NCI-H748 (cell line): ENCODE measurements around the gene SAXO2.
"Not testable (repeated sequence)": the region's sequence is repeated elsewhere in the genome, so short reads cannot be mapped to it uniquely, and the experiment has no call there.

ENCODE experiments used
- DNase-seq: peaks from one replicate; lab custom pipeline; 2025; ENCODE audit not compliant: unreplicated experiment; lab: John Stamatoyannopoulos, UW

Gene SAXO2

DNA sequence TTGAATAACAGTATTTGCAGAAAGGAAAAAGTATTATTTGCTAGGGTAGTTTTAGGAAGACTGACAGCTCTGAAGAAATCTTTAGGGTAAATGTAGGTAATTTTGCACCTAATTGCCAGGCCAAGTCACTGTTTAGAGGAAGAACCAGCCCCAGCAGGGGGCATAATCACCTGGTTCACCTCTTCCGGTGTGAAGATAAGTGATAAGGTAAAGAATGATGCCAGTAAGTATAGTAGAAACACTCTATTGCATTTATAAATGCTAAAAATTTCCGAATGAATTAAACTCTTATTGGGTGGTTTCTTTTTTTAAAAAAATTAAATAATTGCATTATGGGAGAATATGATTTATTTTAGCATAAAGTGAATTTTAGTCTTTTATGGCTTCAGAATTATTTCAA, 21.8 kb downstream of the SAXO2 start:
- not testable (repeated sequence) for DNase-seq

DNA sequence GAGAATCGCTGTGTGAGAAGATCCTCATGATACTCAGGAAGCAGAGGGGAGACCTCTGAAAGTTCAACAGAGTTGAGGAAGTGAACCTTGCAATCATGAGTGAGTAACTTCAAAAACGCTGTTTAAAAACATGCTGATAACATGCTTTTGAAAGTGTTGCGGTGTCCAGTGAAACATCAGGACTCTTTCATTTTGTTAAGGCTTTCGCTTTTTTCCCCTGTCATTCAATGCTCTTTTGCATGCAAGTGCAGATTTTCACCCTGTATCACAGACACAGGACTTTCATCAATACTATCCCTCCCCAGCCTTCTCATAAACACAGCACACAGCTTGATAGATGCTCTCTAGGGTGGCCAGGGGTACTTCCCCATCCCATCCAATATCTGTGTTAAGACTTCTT, 23.9 kb downstream of the SAXO2 start:
- DNase-seq: not testable (repeated sequence)

DNA sequence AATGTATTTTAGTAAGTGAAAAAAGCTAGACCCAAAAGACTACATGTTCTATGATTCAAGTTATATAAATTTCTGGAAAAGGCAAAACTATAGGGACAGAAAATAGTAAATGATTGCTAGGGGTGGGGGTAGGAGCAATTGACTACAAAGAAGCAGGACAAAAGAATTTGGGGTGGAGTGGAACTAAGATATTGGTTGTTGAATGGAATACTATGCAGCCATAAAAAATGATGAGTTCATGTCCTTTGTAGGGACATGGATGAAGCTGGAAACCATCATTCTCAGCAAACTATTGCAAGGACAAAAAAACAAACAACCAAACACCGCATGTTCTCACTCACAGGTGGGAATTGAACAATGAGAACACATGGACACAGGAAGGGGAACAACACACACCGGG, 25.6 kb downstream of the SAXO2 start:
- DNase-seq: not testable (repeated sequence)

DNA sequence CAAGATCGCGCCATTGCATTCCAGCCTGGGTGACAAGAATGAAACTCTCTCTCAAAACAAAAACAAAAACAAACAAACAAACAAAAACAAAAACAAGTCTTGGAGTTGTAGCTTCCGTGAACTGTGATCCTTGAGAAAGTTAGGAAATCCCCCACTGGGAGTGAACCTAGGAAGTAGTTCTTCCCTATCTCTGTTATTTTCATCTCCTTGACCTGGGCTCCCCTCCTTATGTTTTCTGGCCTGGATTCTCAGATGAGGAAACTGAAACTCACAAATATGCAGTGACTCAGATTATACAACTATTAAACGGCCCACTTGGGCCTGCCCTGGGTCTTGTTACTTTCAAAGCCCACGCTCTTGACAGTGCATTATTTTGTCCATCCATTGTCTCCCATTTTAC, 29.7 kb downstream of the SAXO2 start:
- no peak for DNase-seq

DNA sequence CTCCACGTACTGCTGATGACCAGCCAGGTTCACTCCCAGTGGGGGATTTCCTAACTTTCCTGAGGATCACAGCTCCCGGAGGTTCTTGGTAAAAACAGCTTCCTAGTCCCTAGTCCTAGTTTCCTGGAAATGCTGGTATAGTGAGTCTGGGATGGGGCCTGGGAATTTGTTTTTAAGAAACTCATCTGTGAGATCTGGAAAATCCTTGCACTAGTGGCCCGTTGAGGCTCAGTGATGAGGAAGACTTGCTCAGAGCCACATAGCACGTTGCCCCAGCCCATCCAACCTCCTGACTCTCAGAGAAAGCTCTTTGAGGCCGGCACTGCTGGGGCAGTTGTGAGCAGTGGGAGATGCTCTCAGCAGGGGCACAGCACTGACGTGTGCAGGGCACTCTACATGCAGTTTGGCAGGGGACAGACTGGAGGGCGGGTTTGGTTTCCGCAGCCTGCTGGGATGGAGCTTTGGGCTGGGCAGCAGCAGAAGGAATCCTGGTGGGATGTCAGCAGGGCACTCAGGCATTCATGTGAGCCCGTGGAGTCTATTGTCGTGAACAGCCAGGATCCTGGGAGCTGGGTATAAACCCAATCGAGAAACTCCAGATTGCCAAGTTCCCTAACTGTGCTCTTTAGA, 31.6 kb downstream of the SAXO2 start:
- DNase-seq: no peak

DNA sequence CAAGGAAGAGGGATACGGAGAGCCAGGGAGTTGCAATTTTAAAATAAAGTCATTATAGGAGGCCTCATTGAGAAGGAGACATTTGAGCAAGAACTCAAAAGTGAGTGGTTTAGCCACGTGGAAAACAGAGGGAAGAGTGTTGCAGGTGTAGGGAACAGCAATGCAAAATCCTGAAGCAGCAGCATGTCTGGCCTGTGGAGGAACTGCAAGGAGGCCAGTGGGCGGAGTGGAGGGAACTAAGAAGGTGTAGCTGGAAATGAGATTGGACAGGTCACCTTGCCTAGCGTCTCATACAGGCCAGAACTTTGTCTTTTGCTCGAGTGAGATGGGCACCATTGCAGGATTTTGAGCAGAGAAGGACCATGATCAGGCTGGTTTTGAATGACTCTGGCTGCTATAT, 34.9 kb downstream of the SAXO2 start:
- DNase-seq: no peak

DNA sequence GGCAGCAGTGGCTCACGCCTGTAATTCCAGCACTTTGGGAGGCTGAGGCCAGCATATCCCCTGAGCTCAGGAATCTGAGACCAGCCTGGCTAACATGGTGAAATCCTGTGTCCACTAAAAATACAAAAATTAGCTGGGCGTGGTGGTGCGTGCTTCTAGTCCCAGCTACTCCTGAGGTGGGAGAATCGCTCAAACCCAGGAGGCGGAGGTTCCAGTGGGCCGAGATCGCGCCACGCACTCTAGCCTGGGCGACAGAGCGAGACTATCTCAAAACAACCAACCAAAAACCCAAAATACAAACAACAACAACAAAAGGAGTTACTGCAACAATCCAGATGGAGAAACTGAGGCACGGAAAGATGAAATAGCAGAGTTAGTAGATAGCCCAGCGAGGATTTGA, 35.4 kb downstream of the SAXO2 start:
- DNase-seq: no peak

DNA sequence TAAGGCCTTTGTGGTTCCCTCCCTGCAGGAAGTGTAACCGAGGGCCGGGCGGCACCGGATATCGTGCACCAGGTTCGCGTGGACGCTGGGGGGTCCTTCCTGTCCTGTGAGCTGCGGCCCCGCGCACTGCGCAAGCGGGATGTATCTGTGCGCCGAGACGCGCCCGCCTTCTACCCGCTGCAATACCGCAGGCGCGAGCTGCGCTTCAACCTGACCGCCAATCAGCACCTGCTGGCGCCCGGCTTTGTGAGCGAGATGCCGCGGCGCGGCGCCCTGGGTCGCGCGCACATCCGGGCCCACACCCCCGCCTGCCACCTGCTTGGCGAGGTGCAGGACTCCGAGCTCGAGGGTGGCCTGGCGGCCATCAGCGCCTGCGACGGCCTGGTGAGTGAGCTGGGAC, 35.9 kb downstream of the SAXO2 start:
- no peak for DNase-seq

DNA sequence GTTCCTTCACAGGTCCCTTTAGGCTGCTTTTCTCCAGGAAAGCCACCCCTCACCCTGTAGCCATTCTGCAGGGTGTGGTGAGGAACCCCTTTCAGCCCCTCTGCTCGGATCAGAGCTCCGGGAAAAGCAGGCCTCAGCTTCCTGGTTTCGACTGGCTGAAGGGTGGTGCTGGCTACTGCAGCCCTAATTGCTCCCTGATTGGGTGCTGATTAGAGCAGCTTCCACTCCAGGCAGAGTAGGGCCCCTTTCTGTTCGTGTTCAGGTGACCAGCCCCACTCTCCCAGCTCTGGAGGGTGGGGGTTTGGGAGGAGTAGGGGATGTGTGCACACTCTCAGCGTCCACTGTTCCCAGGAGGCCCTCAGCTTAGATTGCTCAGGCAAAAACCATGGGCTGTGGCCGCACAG, 36.9 kb downstream of the SAXO2 start:
- not testable (repeated sequence) for DNase-seq

DNA sequence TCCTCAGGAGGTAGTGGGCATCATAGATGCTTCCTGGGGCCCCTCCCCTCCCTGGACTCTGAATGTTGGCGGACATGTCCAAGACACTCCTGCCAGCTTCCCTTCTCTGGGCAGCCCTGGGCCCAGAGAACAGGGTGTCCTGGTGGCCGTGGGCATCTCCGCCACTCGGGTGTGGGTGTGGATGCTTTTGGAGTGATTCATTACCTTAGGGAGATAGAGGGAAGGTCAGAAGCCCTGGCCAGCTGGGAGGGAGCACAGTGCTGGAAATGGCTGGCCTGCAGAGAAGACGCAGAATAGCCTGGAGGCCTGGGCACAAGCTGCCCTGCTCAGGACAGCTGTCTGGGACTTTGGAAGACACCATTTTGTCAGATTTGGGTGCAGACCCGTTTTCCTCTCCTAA, 37.7 kb downstream of the SAXO2 start:
- DNase-seq: not testable (repeated sequence)

DNA sequence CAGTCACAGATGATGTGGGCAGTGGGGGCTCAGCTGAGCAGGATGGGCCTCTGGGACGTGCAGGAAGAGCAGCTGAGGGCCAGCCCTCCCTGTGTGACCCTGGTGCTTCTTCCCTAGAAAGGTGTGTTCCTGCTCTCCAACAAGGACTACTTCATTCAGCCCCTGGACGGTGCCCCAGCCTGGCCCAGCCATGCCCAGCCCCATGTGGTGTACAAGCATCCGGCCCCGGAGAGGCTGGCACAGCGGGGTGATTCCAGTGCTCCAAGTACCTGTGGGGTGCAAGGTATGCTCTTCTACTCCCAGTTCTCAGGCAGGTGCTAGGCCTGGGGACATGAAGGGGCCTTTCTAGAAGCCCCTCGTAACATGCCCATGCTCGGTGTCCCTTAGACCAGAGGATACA, 38.3 kb downstream of the SAXO2 start:
- DNase-seq: no peak

DNA sequence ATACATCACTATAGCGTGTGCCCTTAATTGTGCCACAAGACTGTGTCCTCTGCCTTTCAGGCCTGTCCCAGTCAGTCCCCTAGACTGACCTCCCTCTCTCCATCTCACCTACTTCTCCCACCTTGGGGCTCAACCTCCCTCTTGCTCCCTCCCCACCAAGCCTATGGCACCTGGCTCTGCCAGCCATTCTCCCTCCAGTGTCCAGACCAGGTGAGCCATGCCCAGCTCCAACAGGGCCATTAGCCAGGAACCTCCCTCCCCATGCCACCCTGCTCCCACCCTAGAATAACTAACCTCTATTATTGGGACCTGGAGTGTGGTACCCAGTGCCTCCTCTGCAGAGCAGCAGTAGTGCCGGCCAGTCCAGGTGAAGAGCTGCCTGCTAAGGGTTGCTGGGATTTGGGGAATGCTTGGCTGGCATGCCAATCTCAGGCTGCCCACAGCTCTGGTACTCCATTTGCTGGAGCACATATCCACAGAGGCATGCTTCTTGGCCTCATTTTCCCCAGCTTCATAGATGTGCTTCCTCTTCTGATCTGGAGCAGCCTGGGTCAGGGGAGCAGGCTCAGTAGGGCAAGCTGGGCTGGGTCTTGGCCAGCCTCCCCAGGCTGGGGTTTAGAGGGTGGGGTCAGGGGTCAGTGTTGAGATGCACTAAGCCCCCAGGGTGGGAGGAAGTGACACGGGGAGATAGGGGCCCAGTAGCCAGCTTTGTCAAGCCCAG, 38.8 kb downstream of the SAXO2 start:
- DNase-seq: no peak

DNA sequence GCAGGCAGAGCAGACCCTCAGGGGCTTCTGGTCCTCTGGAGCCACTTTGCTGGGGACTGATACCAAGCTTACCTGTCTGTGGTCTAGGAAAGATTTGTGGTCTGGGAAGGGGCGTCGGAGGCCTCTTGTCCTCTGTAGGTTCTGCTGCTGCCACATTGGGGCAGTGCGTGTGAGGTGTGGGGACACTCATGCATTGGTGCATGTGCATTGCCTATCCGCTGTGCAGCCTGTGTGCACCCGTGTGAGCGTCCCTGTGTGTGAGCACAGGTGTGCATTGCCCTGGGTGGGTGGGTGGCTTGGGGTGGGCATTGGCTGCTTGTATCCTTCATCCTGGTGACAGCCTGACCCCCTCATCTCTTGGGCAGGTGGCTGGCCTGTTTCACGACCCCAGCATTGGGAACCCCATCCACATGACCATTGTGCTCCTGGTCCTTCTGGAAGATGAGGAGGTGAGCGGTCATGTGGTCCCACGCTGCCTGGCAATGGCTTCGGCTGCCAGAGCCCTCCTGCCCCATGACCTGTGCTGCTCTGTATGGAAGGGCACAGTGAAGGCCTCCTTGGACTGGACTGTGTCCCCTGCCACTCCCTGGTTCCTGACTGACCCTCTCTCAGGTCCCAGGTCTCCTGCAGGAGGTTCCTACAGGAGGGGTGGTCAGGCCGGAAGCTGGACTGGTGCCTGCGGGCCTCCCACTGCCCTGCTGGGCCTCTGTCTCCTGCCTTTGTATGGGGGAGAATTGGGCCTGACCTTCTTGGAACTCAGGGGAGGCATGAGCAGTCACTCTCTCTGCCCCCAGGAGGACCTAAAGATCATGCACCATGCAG, 41.5 kb downstream of the SAXO2 start:
- no peak for DNase-seq

DNA sequence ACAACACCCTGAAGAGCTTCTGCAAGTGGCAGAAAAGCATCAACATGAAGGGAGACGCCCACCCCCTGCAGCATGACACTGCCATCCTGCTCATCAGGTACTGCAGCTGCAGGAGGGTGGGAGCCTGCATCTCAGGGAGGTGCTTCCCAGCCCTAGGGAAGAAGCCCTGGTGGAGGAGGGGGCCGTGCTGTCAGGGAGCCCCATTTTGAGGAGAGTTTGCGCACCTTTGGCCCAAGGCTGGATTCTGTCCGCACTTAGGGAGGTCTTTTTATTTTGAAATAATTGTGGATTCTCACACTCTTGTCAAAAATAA, 42.1 kb downstream of the SAXO2 start:
- no peak for DNase-seq

DNA sequence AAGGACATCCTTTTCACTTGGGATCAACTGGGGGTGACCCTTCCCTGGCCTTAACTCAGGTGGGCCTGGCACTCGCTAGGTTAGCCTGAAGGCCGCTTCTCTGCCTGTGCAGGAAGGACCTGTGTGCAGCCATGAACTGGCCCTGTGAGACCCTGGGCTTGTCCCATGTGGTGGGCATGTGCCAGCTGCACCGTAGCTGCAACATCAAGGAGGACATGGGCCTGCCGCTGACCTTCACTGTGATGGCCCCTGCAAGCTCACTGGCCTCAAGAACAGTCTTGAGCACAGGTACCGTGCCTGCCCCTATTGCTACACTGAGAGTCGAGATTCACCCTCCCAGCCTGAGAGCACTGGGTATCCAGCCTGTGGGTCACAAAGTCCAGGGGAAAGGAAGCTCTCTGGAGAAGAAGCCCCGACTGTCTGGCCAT, 43.0 kb downstream of the SAXO2 start:
- DNase-seq: no peak

DNA sequence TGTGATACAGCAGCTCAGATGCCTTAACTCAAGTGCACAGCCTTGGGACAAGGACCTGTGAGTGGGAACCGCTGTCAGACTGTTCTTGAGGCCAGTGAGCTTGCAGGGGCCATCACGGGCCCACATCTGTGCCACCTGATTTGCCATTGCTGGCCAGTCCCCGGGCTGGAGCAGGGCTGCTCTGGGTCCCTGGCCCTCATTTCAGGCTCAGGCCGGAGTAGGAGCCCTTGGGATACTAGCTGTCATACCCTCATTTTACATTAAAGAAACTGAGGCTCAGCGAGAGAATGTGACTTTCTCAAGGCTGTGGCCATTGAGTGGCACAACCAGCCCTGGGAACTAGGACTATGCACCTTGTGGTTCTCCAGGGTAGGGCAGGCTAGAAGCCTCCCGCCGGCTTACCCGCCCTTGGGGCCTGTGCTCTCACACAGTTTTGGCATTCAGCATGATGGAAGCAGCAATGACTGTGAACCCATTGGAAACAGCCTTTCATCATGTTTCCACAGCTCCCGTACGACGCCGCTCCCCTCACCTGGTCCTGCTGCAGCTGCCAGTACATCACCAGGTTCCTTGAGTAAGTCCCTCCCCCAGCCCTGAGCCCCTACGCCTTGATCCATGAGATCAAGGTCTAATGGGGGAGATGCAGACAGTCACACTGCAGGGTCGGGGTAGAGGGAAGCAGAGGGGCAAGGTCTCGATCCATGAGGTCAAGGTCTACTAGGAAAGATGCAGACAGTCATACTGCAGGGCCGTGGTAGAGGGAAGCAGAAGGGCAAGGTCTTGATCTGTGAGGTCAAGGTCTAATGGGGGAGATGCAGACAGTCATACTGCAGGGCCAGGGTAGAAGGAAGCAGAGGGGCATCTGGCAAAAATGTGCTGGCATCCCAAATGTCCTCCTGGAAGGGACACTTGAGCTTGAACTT, 44.4 kb downstream of the SAXO2 start:
- no peak for DNase-seq

DNA sequence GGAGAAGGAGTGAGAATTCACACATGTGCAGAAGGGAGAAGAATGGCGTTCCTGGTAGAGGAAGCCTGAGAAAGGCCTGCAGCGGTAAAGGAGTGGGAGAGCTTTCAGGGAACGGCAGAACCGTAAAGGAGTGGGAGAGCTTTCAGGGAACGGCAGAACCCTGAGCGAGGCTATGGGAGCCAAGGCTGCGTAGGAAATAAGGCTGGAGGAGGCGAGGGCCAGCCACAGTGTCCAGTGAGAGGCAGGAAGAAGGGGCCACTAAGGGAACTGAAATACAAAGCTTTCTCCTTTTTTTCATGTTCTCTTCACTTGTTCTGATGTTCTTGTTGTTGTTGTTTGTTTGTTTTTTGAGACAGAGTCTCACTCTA, 45.1 kb downstream of the SAXO2 start:
- no peak for DNase-seq

DNA sequence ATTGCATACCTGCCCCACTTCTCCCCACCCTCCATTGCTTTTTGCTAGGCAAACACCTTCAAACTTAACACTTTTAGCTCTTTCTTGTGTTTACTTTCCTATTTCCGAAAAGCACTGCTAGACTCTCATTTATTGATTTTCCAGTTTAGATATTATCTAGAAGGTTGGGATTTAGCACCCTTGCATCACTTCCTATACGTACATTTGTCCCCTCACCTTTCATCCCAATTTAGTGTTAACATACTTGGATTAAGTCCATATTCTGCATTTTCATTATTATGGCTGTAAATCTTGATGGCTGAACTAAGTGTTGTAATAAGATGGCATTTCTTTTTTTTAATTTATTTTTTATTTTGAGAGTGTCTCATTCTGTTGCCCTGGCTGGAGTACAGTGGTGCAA, 47.2 kb downstream of the SAXO2 start:
- DNase-seq: no peak

DNA sequence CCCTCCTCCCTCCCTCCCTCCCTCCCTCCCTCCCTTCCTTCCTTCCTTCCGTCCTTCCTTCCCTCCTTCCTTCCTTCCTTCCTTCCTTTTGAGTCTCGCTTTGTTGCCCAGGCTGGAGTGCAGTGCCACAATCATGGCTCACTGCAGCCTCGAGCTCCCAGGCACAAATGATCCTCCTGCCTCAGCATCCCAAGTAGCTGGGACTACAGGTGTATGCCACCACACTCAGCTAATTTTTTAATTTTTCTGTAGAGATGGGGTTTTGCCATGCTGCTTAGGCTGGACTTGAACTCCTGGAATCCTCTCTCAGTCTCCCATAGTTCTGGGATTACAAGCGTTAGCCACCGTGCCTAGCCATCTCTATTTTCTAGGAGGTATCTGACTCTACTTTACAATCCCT, 48.7 kb downstream of the SAXO2 start:
- DNase-seq: not testable (repeated sequence)

DNA sequence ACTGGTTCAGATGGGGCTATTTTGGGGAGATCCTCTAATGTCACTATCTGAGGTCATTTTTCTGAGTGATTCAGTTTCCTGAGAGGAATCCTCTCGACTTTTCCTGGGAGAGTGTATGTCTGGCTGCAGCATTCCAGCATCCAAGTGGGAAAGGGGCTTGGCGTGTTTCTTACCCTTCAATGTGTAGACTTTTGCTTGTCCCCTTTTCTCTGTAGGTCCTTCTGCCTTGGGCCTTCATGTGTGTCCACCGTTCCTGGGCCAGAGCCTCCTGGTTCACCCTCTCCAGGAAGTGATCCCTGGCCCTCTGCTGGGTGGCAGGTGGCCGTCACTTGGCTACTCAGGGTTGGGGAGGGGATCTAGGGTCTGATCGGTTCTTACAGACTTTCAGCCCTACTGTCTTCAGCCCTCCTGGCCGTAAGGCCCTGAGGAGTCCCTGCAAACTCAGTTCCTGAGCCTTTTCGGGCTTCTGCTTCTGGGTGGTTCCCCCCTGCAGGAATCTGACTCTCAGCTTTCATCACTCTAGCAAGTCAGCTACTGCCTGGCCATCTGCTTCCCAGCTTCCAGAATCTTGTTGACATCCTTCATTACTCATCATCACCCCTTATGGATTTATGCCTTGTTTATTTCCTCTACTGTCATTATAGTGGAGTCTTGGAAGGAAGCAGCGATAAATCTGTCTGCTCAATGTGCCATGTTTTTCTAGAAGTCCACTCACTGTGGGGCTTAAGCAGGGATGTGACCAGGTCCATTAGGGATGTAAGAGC, 50.1 kb downstream of the SAXO2 start:
- no peak for DNase-seq

DNA sequence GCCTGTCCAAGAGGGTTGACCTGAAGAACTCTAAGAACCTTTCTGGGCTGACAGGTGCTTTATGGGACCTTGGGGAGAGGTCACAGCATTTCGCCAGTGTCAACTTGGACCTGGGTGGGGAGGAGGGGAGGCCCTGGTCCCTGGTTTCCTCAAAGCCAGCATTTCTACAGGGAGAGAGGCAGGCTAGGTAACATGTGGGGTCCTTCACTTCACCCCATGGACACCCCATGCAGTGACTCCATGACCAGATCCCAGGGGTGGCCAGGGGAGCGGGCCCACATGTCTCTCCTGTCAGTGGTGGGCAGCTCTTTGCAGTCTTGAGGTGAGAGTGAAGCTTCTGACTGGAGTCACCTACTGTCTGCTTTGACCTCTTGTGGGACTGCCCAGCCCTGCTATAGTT, 50.8 kb downstream of the SAXO2 start:
- DNase-seq: no peak
